HEK293 (cell line): ENCODE measurements around the gene ARPC4.

Source experiments
- CTCF ChIA-PET: fragments of 350-600 bp; formaldehyde crosslinking; extraction: SDS; loops from one replicate; lab custom pipeline; 2021; ENCODE audit warnings: antibody characterized with exemption; lab: Yijun Ruan, JAX
- POLR2A ChIA-PET: fragments of 300-600 bp; formaldehyde crosslinking; extraction: SDS; loops from one replicate; lab custom pipeline; 2020; ENCODE audit warnings: antibody characterized with exemption, inconsistent platforms; lab: Yijun Ruan, JAX
- H3K27ac ChIP-seq: fragments of 200-500 bp; sonication (Bioruptor generic); 2 replicates; pipeline ENCODE4 v1.5.1; 2014; ENCODE audit warnings: low read depth, low read length, control low read depth, inconsistent platforms; ENCODE audit errors: extremely low read depth
- H3K36me3 ChIP-seq, 2 experiments: fragments of 200-500 bp in 1 of 2; sonication (Bioruptor generic) in 1 of 2; 1 replicate in 1 of 2; 2 replicates in 1 of 2; pipeline ENCODE4 v1.5.1; 2014 to 2017; ENCODE audit warnings: inconsistent platforms in 2 of 2, low read length in 2 of 2; ENCODE audit not compliant: control insufficient read depth in 2 of 2, insufficient read depth in 1 of 2
- H3K4me1 ChIP-seq: fragments of 200-500 bp; sonication (Bioruptor generic); 2 replicates; pipeline ENCODE4 v1.5.1; 2014; ENCODE audit warnings: mild to moderate bottlenecking, low read length, inconsistent platforms; ENCODE audit not compliant: control insufficient read depth, insufficient read depth
- H3K4me3 ChIP-seq: 2 replicates; pipeline ENCODE4 v1.5.1; 2011; ENCODE audit warnings: low read depth, mild to moderate bottlenecking, control low read depth, low read length, moderate library complexity
- H3K9me3 ChIP-seq: fragments of 200-500 bp; sonication (Bioruptor generic); 2 replicates; pipeline ENCODE4 v1.5.1; 2014; ENCODE audit warnings: low read depth, low read length, inconsistent platforms; ENCODE audit not compliant: control insufficient read depth, insufficient read depth
- BCL11A ChIP-seq: fragments of 450-650 bp; formaldehyde crosslinking; IDR thresholded peaks from 2 replicates; pipeline ENCODE4 v1.5.1; 2016; ENCODE audit warnings: low read depth, missing biosample characterization, missing genetic modification characterization
- GFI1B ChIP-seq: fragments of 450-650 bp; formaldehyde crosslinking; IDR thresholded peaks from 2 replicates; pipeline ENCODE4 v1.5.1; 2016; ENCODE audit warnings: missing biosample characterization, missing genetic modification characterization
- GLIS1 ChIP-seq: fragments of 450-650 bp; formaldehyde crosslinking; IDR thresholded peaks from 2 replicates; pipeline ENCODE4 v1.5.1; 2016; ENCODE audit warnings: missing biosample characterization, missing genetic modification characterization
- HOXA7 ChIP-seq: sonication (generic); formaldehyde crosslinking; IDR thresholded peaks from 2 replicates; pipeline ENCODE4 v1.8.1; 2022; ENCODE audit warnings: missing genetic modification reagents, borderline replicate concordance
- KLF10 ChIP-seq: fragments of 450-650 bp; IDR thresholded peaks from 2 replicates; pipeline ENCODE4 v1.5.1; 2018; ENCODE audit warnings: missing biosample characterization, mild to moderate bottlenecking, missing genetic modification characterization
- KLF9 ChIP-seq: fragments of 450-650 bp; formaldehyde crosslinking; IDR thresholded peaks from 2 replicates; pipeline ENCODE4 v1.5.1; 2016; ENCODE audit warnings: missing biosample characterization, missing genetic modification characterization, low read depth
- PATZ1 ChIP-seq: fragments of 450-650 bp; formaldehyde crosslinking; IDR thresholded peaks from 2 replicates; pipeline ENCODE4 v1.5.1; 2016; ENCODE audit warnings: missing biosample characterization, missing genetic modification characterization
- PBX3 ChIP-seq: sonication (generic); formaldehyde crosslinking; IDR thresholded peaks from 2 replicates; pipeline ENCODE4 v1.8.1; 2022; ENCODE audit warnings: mild to moderate bottlenecking, moderate library complexity, missing genetic modification reagents
- SALL2 ChIP-seq: fragments of 450-650 bp; formaldehyde crosslinking; IDR thresholded peaks from 2 replicates; pipeline ENCODE4 v1.5.0; 2017; ENCODE audit warnings: missing biosample characterization, mild to moderate bottlenecking, missing genetic modification characterization, borderline replicate concordance
- SP2 ChIP-seq: fragments of 450-650 bp; formaldehyde crosslinking; IDR thresholded peaks from 2 replicates; pipeline ENCODE4 v1.5.1; 2016; ENCODE audit warnings: missing biosample characterization, missing genetic modification characterization
- ZBTB11 ChIP-seq: fragments of 450-650 bp; formaldehyde crosslinking; conservative IDR thresholded peaks from 2 replicates; pipeline ENCODE4 v1.5.1; 2016; ENCODE audit warnings: low read depth, missing biosample characterization, missing genetic modification characterization
- ZBTB20 ChIP-seq: fragments of 450-650 bp; formaldehyde crosslinking; IDR thresholded peaks from 2 replicates; pipeline ENCODE4 v1.5.1; 2016; ENCODE audit warnings: missing biosample characterization, missing genetic modification characterization
- ZBTB8A ChIP-seq: fragments of 450-650 bp; formaldehyde crosslinking; IDR thresholded peaks from 2 replicates; pipeline ENCODE4 v1.5.1; 2016; ENCODE audit warnings: missing biosample characterization, missing genetic modification characterization
- ZNF121 ChIP-seq: fragments of 450-650 bp; formaldehyde crosslinking; IDR thresholded peaks from 2 replicates; pipeline ENCODE4 v1.5.1; 2016; ENCODE audit warnings: missing biosample characterization, missing genetic modification characterization
- ZNF16 ChIP-seq: fragments of 450-650 bp; formaldehyde crosslinking; IDR thresholded peaks from 2 replicates; pipeline ENCODE4 v1.5.1; 2016; ENCODE audit warnings: low read depth, missing biosample characterization, missing genetic modification characterization
- ZNF211 ChIP-seq: fragments of 450-650 bp; formaldehyde crosslinking; IDR thresholded peaks from 2 replicates; pipeline ENCODE4 v1.5.1; 2016; ENCODE audit warnings: low read depth, missing biosample characterization, missing genetic modification characterization
- ZNF311 ChIP-seq: fragments of 450-650 bp; formaldehyde crosslinking; IDR thresholded peaks from 2 replicates; pipeline ENCODE4 v1.5.1; 2017; ENCODE audit warnings: missing biosample characterization, missing genetic modification characterization, borderline replicate concordance
- ZNF529 ChIP-seq: fragments of 450-650 bp; formaldehyde crosslinking; IDR thresholded peaks from 2 replicates; pipeline ENCODE4 v1.5.1; 2017; ENCODE audit warnings: missing genetic modification characterization, missing biosample characterization; ENCODE audit not compliant: insufficient replicate concordance
- ZNF549 ChIP-seq: fragments of 450-650 bp; IDR thresholded peaks from 2 replicates; pipeline ENCODE4 v1.5.1; 2018; ENCODE audit warnings: missing biosample characterization, missing genetic modification characterization, mild to moderate bottlenecking, inconsistent platforms, moderate library complexity
- ZNF621 ChIP-seq: fragments of 450-650 bp; formaldehyde crosslinking; IDR thresholded peaks from 2 replicates; pipeline ENCODE4 v1.5.1; 2017; ENCODE audit warnings: missing biosample characterization, missing genetic modification characterization
- ZNF629 ChIP-seq: fragments of 450-650 bp; formaldehyde crosslinking; IDR thresholded peaks from 2 replicates; pipeline ENCODE4 v1.5.1; 2017; ENCODE audit warnings: missing biosample characterization, missing genetic modification characterization
- ZNF792 ChIP-seq: fragments of 450-650 bp; formaldehyde crosslinking; IDR thresholded peaks from 2 replicates; pipeline ENCODE4 v1.5.1; 2016; ENCODE audit warnings: missing biosample characterization, missing genetic modification characterization
- TF ChIP-seq, protein P1 (sequence below): fragments of 450-650 bp; formaldehyde crosslinking; IDR thresholded peaks from 2 replicates; pipeline ENCODE4 v1.5.1; 2016; ENCODE audit warnings: missing biosample characterization, missing genetic modification characterization

The ARPC4 gene

GRCh38 chr3:9809615-9810432 is 16.9 kb downstream of the ARPC4 start, which contains the start of gene TTLL3:
Gene TTLL3, plus strand, starts transcription at chr3:9810262. Its CDS starts 400 bp downstream, at chr3:9810662.
- ChIA-PET CTCF (interaction anchor here (0.6 to 1.1 kb wide), 2 partner anchors 144 to 306 kb away, joined by 4 read pairs; no protein-coding TSS in a partner anchor), POLR2A (interaction anchor here (0.6 to 3.6 kb wide), 2 partner anchors 17 to 78 kb away, joined by 3 to 18 read pairs; partner anchors contain the start of genes ARPC4, BRPF1 and TADA3)
- Histone ChIP-seq H3K9me3 (no peaks in the 10 kb centered on the region), H3K27ac (peak within 1 kb of the TSS; percentile 76), H3K4me1 (peaks cover 6% of the 10 kb centered on the region; the same call in 1 of the 2 replicates), H3K36me3 (peaks cover 3 to 71% of the 10 kb centered on the region in 2 experiments), H3K4me3 (peak within 1 kb of the TSS; percentile 34)
- TF ChIP-seq, protein P1, sequence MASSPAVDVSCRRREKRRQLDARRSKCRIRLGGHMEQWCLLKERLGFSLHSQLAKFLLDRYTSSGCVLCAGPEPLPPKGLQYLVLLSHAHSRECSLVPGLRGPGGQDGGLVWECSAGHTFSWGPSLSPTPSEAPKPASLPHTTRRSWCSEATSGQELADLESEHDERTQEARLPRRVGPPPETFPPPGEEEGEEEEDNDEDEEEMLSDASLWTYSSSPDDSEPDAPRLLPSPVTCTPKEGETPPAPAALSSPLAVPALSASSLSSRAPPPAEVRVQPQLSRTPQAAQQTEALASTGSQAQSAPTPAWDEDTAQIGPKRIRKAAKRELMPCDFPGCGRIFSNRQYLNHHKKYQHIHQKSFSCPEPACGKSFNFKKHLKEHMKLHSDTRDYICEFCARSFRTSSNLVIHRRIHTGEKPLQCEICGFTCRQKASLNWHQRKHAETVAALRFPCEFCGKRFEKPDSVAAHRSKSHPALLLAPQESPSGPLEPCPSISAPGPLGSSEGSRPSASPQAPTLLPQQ (tag by site-specific recombination): 0 out of 2 replicates have a peak, but pooled peaks have one; percentile 13
- TF ChIP-seq ZBTB20 (tag by site-specific recombination) (peak; percentile 86), GLIS1 (tag by site-specific recombination) (peak; percentile 61), BCL11A (tag by site-specific recombination) (no peak), ZBTB11 (tag by site-specific recombination) (peak; percentile 78), SP2 (tag by site-specific recombination) (0 out of 2 replicates have a peak, but pooled peaks have one; percentile 14), ZBTB8A (0 out of 2 replicates have a peak, but pooled peaks have one; percentile 17), SALL2 (tag by site-specific recombination) (no peak), PATZ1 (tag by site-specific recombination) (0 out of 2 replicates have a peak, but pooled peaks have one; percentile 3)

DNA sequence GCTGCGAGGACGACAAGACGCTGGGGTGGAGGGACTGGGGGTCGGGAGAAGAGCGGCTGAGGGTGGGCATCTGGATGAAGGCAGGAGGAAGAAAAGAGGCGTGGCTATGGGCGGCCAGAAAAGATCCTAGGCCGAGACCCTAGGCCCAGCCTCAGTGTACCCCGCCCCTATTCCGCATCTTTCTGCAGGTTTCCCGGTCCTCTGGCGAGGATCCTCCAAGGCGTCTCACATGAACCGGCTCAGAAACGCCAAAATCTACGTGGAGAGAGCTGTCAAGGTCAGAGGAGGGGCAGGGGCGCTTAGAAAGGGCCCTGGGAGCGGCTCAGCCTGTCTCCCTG is 17.5 kb downstream of the ARPC4 start:
- peak overlapping the region; percentile 76; the same call in 1 of the 2 replicates for H3K27ac ChIP-seq
- CTCF ChIA-PET: no interaction called here
- H3K4me1 ChIP-seq: peaks cover 6% of the 10 kb centered on the region; the same call in 1 of the 2 replicates
- H3K9me3 ChIP-seq: no peaks in the 10 kb centered on the region
- peaks cover 3 to 69% of the 10 kb centered on the region in 2 experiments; a peak in 2 of 3 replicates for H3K36me3 ChIP-seq
- TF ChIP-seq ZNF629 (tag by site-specific recombination): no peak
- no peak for TF ChIP-seq ZNF16 (tag by site-specific recombination)
- no peak for TF ChIP-seq ZNF549 (tag by site-specific recombination)
- TF ChIP-seq ZNF792 (tag by site-specific recombination): no peak
- TF ChIP-seq ZNF621 (tag by site-specific recombination): no peak
- no peak for TF ChIP-seq KLF10 (tag by site-specific recombination)
- TF ChIP-seq ZNF529 (tag by site-specific recombination): no peak
- no peak for TF ChIP-seq GFI1B (tag by site-specific recombination)
- TF ChIP-seq ZNF121 (tag by site-specific recombination): no peak
- no peak for TF ChIP-seq ZNF311 (tag by site-specific recombination)
- TF ChIP-seq ZNF211: no peak
- no peak for TF ChIP-seq HOXA7
- no peak for TF ChIP-seq PBX3 (CRISPR knock-in tag)
- no peak for TF ChIP-seq KLF9 (tag by site-specific recombination)
- POLR2A ChIA-PET: interaction anchor here (3.6 kb wide), 1 partner anchor 17 kb away, joined by 18 read pairs; the partner anchor contains the start of genes ARPC4 and TADA3
- H3K4me3 ChIP-seq: peak overlapping the region; percentile 34
